Ovary (tissue), 3 donors: ENCODE data around the gene ZSWIM5.

ENCODE experiments used
- POLR2A ChIP-seq: fragments of 450-650 bp; IDR thresholded peaks from one replicate; pipeline ENCODE4 v1.6.1; 2017; ENCODE audit warnings: antibody characterized with exemption, mild to moderate bottlenecking, moderate library complexity
- TF ChIP-seq, protein P1 (sequence below), 3 donors: fragments of 450-650 bp in 2 of 3; fragments of 200-600 bp in 1 of 3; IDR thresholded peaks; one replicate each; pipeline versions ENCODE4 v1.5.1 to v1.8.0; 2016 to 2022; ENCODE audit warnings: antibody characterized with exemption in 3 of 3, mild to moderate bottlenecking in 1 of 3
- donor health status: DM: no; HTN: no; CAD: no.

DNA sequence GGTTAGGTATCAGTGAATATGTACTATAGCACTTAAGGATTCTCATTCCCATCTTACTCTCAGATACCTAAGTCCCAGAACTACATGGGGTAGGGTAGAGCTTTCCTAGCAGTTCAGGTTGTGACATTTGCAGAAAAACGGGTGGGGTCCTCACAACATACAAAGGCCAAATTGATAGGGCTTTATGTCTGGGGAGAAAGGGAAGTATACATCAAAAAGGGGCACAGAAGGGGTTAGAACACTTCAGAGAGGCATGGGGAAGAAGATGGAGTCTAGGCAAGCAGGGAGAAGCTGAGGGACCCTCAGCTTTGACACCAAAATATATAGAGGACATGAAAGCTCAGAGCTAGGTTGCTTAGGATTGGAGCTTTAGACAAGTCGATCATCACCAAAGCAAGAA is 190.7 kb downstream of the ZSWIM5 start:
- TF ChIP-seq, protein P1, sequence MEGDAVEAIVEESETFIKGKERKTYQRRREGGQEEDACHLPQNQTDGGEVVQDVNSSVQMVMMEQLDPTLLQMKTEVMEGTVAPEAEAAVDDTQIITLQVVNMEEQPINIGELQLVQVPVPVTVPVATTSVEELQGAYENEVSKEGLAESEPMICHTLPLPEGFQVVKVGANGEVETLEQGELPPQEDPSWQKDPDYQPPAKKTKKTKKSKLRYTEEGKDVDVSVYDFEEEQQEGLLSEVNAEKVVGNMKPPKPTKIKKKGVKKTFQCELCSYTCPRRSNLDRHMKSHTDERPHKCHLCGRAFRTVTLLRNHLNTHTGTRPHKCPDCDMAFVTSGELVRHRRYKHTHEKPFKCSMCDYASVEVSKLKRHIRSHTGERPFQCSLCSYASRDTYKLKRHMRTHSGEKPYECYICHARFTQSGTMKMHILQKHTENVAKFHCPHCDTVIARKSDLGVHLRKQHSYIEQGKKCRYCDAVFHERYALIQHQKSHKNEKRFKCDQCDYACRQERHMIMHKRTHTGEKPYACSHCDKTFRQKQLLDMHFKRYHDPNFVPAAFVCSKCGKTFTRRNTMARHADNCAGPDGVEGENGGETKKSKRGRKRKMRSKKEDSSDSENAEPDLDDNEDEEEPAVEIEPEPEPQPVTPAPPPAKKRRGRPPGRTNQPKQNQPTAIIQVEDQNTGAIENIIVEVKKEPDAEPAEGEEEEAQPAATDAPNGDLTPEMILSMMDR (IDR thresholded peaks at IDR 0.05): no peak
- no peak for TF ChIP-seq POLR2A
